HepG2 (cell line): ENCODE results near the gene ISCU. TPM values are rescaled to one million over a fixed set of nuclear protein-coding genes. Genes with fewer than 3 reads are reported as not detected.
A peak's percentile ranks its signal among the peaks of the same experiment; 100 is the strongest.

Source experiments
- BHLHE40 ChIP-seq: IDR thresholded peaks from 2 replicates; pipeline ENCODE4 v1.6.1; 2011; ENCODE audit warnings: low read length, improper control_type of control experiment
- FIP1L1 ChIP-seq: fragments of 200-400 bp; formaldehyde crosslinking; IDR thresholded peaks from 2 replicates; pipeline ENCODE4 v1.6.1; 2018; ENCODE audit warnings: low read depth, mild to moderate bottlenecking, low read length, moderate library complexity, borderline replicate concordance; ENCODE audit not compliant: insufficient read depth
- HNF4G ChIP-seq, 2 experiments: sonication (generic) in 1 of 2; formaldehyde crosslinking in 1 of 2; IDR thresholded peaks; 2 replicates each; pipeline versions ENCODE4 v1.4.0 to v1.6.1; 2011 to 2020; ENCODE audit warnings: borderline replicate concordance in 2 of 2, low read depth in 2 of 2, mild to moderate bottlenecking in 2 of 2, low read length in 1 of 2, missing genetic modification reagents in 1 of 2, moderate library complexity in 1 of 2
- HOXA9 ChIP-seq: sonication (generic); formaldehyde crosslinking; IDR thresholded peaks from 2 replicates; pipeline ENCODE4 v1.8.1; 2022; ENCODE audit warnings: missing genetic modification reagents, mild to moderate bottlenecking, moderate library complexity, borderline replicate concordance
- MED13 ChIP-seq: sonication (generic); formaldehyde crosslinking; IDR thresholded peaks from 2 replicates; pipeline ENCODE4 v1.5.0; 2020; ENCODE audit warnings: missing genetic modification reagents
- ZBTB44 ChIP-seq: sonication (generic); formaldehyde crosslinking; IDR thresholded peaks from 2 replicates; pipeline ENCODE4 v1.4.0; 2020; ENCODE audit warnings: missing genetic modification reagents
- ZHX2 ChIP-seq, 2 experiments: sonication (generic) in 1 of 2; formaldehyde crosslinking in 1 of 2; IDR thresholded peaks; 2 replicates each; pipeline versions ENCODE4 v1.6.1 to v1.9.0; 2014 to 2022; ENCODE audit warnings: antibody characterized with exemption in 1 of 2, borderline replicate concordance in 1 of 2, inconsistent platforms in 1 of 2, low read depth in 1 of 2, missing genetic modification reagents in 1 of 2
- ZNF292 ChIP-seq: sonication (generic); formaldehyde crosslinking; IDR thresholded peaks from 2 replicates; pipeline ENCODE4 v1.8.1; 2022; ENCODE audit warnings: mild to moderate bottlenecking, low read depth, missing genetic modification reagents, borderline replicate concordance
- ZNF460 ChIP-seq: sonication (generic); formaldehyde crosslinking; IDR thresholded peaks from 2 replicates; pipeline ENCODE4 v1.5.1; 2020; ENCODE audit warnings: missing genetic modification reagents, mild to moderate bottlenecking, borderline replicate concordance
- ZNF781 ChIP-seq: sonication (generic); formaldehyde crosslinking; IDR thresholded peaks from 2 replicates; pipeline ENCODE4 v1.5.1; 2020; ENCODE audit warnings: borderline replicate concordance, mild to moderate bottlenecking, missing genetic modification reagents; ENCODE audit errors: not compliant biosample characterization
- ZUFSP ChIP-seq: sonication (generic); formaldehyde crosslinking; IDR thresholded peaks from 2 replicates; pipeline ENCODE4 v1.9.0; 2021; ENCODE audit warnings: missing genetic modification reagents, mild to moderate bottlenecking, borderline replicate concordance
- polyA plus RNA-seq, 8 experiments: library from polyadenylated mRNA; depleted of rRNA in 3 of 8; stranded (reverse) in 7 of 8; unstranded in 1 of 8; fragments of >200 nt; fragmentation: Illumina TruSeq in 4 of 8; extraction: Trizol in 4 of 8; gene quantifications; 2 replicates each; pipeline versions ENCODE4 v1.2.1 to v1.2.3, GENCODE V29; 2011 to 2016; ENCODE audit warnings: low read depth in 4 of 8, missing spikeins in 1 of 8, mixed read lengths in 1 of 8; ENCODE audit not compliant: insufficient read depth in 1 of 8
- total RNA-seq, 5 experiments: library from RNA; depleted of rRNA; stranded (reverse); fragments of >200 nt; fragmentation: Illumina TruSeq; extraction: Trizol; gene quantifications; 2 replicates each; pipeline ENCODE4 v1.2.3, GENCODE V29; 2016; ENCODE audit warnings: low read depth in 1 of 5

Gene ISCU
- total and polyA plus RNA-seq, 2 of the 13 experiments (the other 11 are each of a cell fraction or from before 2014, with no cell fraction given), result 94.4 to 107 TPM

- TF ChIP-seq ZHX2 (IDR thresholded peaks at IDR 0.05; ENCODE audit: low read depth), result no peak
- no peak for TF ChIP-seq ZHX2 (CRISPR knock-in tag; IDR thresholded peaks at IDR 0.05; ENCODE audit: borderline replicate concordance)
- TF ChIP-seq ZNF292 (CRISPR knock-in tag), result no peak
- TF ChIP-seq HNF4G (IDR thresholded peaks at IDR 0.05; ENCODE audit: borderline replicate concordance, low read depth, low read length), result no peak
- TF ChIP-seq HNF4G (CRISPR knock-in tag; IDR thresholded peaks at IDR 0.05; ENCODE audit: borderline replicate concordance, low read depth), result no peak
- TF ChIP-seq ZBTB44 (CRISPR knock-in tag), result no peak
- TF ChIP-seq HOXA9 (CRISPR knock-in tag), result no peak
- peak; percentile 36 for TF ChIP-seq ZNF781
- no peak for TF ChIP-seq FIP1L1
- no peak for TF ChIP-seq MED13 (CRISPR knock-in tag)
- TF ChIP-seq ZNF460 (CRISPR knock-in tag), result no peak
- no peak for TF ChIP-seq BHLHE40
- no peak for TF ChIP-seq ZUFSP (CRISPR knock-in tag)
Observed at GRCh38 chr12:108514973-108515814, 47.2 kb upstream of the ISCU start, which contains the start of gene FICD (continued).
